ENCODE measurements around the gene TNRC6A.

- TF ChIP-seq CTCF (conservative IDR thresholded peaks at IDR 0.05; ENCODE audit: low read depth, low read length), result no peak
- TF ChIP-seq EZH2 (IDR thresholded peaks at IDR 0.05; ENCODE audit: low read length, unreplicated experiment), result no peak
- TF ChIP-seq EZH2phosphoT487 (IDR thresholded peaks at IDR 0.05; ENCODE audit: borderline replicate concordance, low read length), result no peak
Measured at GRCh38 chr16:24749310-24749709, 19.9 kb downstream of the TNRC6A start.

Data from PC-3 (cell line).